ENCODE data around the gene CYP2E1. TPM values are rescaled to one million over a fixed set of nuclear protein-coding genes. Genes with fewer than 3 reads are reported as not detected.
"Not testable (repeated sequence)": the region's sequence is repeated elsewhere in the genome, so short reads cannot be mapped to it uniquely, and the experiment has no call there.

CYP2E1 gene
- 0.93 TPM for polyA plus RNA-seq (2013, experiment 1 of 2; ENCODE audit: insufficient read length)
- 0.67 TPM for polyA plus RNA-seq (2013, experiment 2 of 2; ENCODE audit: insufficient read length)

GRCh38 chr10:133526957-133527588, at the start of gene CYP2E1:
Gene CYP2E1, plus strand, starts transcription at chr10:133527363. Its CDS starts 33 bp downstream, at chr10:133527396.
- no peak for DNase-seq

GRCh38 chr10:133481086-133481643, 46.0 kb upstream of the CYP2E1 start:
- no peak for DNase-seq

GRCh38 chr10:133481657-133482056, 45.5 kb upstream of the CYP2E1 start:
- no peak for DNase-seq

- DNase-seq = no peak
Measured at GRCh38 chr10:133484818-133485217, 42.3 kb upstream of the CYP2E1 start.

GRCh38 chr10:133487085-133487484, 40.1 kb upstream of the CYP2E1 start:
- DNase-seq = no peak

- no peak for DNase-seq
Measured at GRCh38 chr10:133488354-133488753, 38.8 kb upstream of the CYP2E1 start.

GRCh38 chr10:133489816-133490588, 37.2 kb upstream of the CYP2E1 start:
- no peak for DNase-seq

- DNase-seq = not testable (repeated sequence)
Measured at GRCh38 chr10:133493562-133493961, 33.6 kb upstream of the CYP2E1 start.

GRCh38 chr10:133497363-133497762, 29.8 kb upstream of the CYP2E1 start:
- peak; percentile 15 for DNase-seq

GRCh38 chr10:133499176-133499575, 28.0 kb upstream of the CYP2E1 start:
- not testable (repeated sequence) for DNase-seq

GRCh38 chr10:133500897-133501296, 26.3 kb upstream of the CYP2E1 start:
- not testable (repeated sequence) for DNase-seq

GRCh38 chr10:133509700-133510099, 17.5 kb upstream of the CYP2E1 start:
- no peak for DNase-seq

GRCh38 chr10:133511408-133511807, 15.8 kb upstream of the CYP2E1 start:
- DNase-seq = no peak

- DNase-seq = no peak
Measured at GRCh38 chr10:133511907-133512528, 15.1 kb upstream of the CYP2E1 start.

GRCh38 chr10:133515471-133515870, 11.7 kb upstream of the CYP2E1 start:
- DNase-seq = no peak

- DNase-seq = no peak
Measured at GRCh38 chr10:133516057-133516456, 11.1 kb upstream of the CYP2E1 start.

- not testable (repeated sequence) for DNase-seq
Measured at GRCh38 chr10:133518517-133518916, 8.6 kb upstream of the CYP2E1 start.

GRCh38 chr10:133520193-133520738, 6.9 kb upstream of the CYP2E1 start:
- DNase-seq = peak; percentile 65

GRCh38 chr10:133523631-133524203, 3.4 kb upstream of the CYP2E1 start:
- DNase-seq = no peak

- DNase-seq = no peak
Measured at GRCh38 chr10:133525444-133525843, 1.7 kb upstream of the CYP2E1 start.

- no peak for DNase-seq
Measured at GRCh38 chr10:133527771-133528271, 658 bp downstream of the CYP2E1 start.

GRCh38 chr10:133528296-133528844, 1.2 kb downstream of the CYP2E1 start:
- DNase-seq = no peak
